Activated B cell treated with CpG ODN at 0.5 μM for 24 hours (primary cell): ENCODE results near the gene SYT9. TPM values are rescaled to one million over a fixed set of nuclear protein-coding genes. Genes with fewer than 3 reads are reported as not detected.
"Not testable (repeated sequence)": the region's sequence is repeated elsewhere in the genome, so short reads cannot be mapped to it uniquely, and the experiment has no call there.

Experiments used
- ATAC-seq: fragments of 200-7000 bp; cut with Tn5 transposase; one replicate; pipeline ENCODE4 v1.10.0; 2021; ENCODE audit warnings: low read depth, mild to moderate bottlenecking, moderate library complexity
- CTCF ChIA-PET: fragments of 350-600 bp; sonication (Branson Sonifier 250); formaldehyde crosslinking; loops from one replicate; lab custom pipeline; 2021; ENCODE audit warnings: antibody characterized with exemption; lab: Charles Lee
- POLR2A ChIA-PET: fragments of 350-600 bp; sonication (Branson Sonifier 250); formaldehyde crosslinking; loops from one replicate; lab custom pipeline; 2021; ENCODE audit warnings: antibody characterized with exemption; lab: Charles Lee
- DNase-seq: peaks from one replicate; pipeline ENCODE4 v3.0.0; 2022
- H3K27ac Mint-ChIP-seq: one replicate; pipeline ENCODE4 v1.8.0; 2020; ENCODE audit warnings: mixed read lengths
- H3K27me3 Mint-ChIP-seq: one replicate; pipeline ENCODE4 v1.8.0; 2021; ENCODE audit warnings: mixed read lengths
- H3K36me3 Mint-ChIP-seq: one replicate; pipeline ENCODE4 v1.8.0; 2021; ENCODE audit warnings: low read depth, mixed read lengths
- H3K4me1 Mint-ChIP-seq: one replicate; pipeline ENCODE4 v1.8.0; 2021; ENCODE audit warnings: mixed read lengths
- H3K4me3 Mint-ChIP-seq: one replicate; pipeline ENCODE4 v1.8.0; 2020; ENCODE audit warnings: mild to moderate bottlenecking, mixed read lengths
- H3K9me3 Mint-ChIP-seq: one replicate; pipeline ENCODE4 v1.8.0; 2020; ENCODE audit warnings: mixed read lengths
- CTCF ChIP-seq: fragments of 200-600 bp; IDR thresholded peaks from one replicate; pipeline ENCODE4 v1.8.0; 2022; ENCODE audit warnings: antibody characterized with exemption, mild to moderate bottlenecking
- intact Hi-C: fragments of 100-400 bp; cut with micrococcal nuclease; formaldehyde crosslinking; loops from one replicate; pipeline ENCODE4 v1.15.1; 2024
- total RNA-seq: library from RNA; stranded (reverse); gene quantifications from 2 replicates; pipeline ENCODE4 v1.2.3, GENCODE V29; 2022

The SYT9 gene
- total RNA-seq, 1 donor from 2014 or later: not detected

GRCh38 chr11:7516475-7516874 is 264.8 kb downstream of the SYT9 start:
- H3K9me3 Mint-ChIP-seq: peaks cover 4% of the 10 kb centered on the region
- POLR2A ChIA-PET: interaction anchor here (1.0 to 1.1 kb wide), 3 partner anchors 13 to 74 kb away, joined by 3 read pairs; no protein-coding TSS in a partner anchor

GRCh38 chr11:7517743-7518142 is 266.0 kb downstream of the SYT9 start:
- DNase-seq, ATAC-seq, H3K27me3 Mint-ChIP-seq, H3K36me3 Mint-ChIP-seq, CTCF ChIA-PET, H3K4me3 Mint-ChIP-seq, H3K9me3 Mint-ChIP-seq: not testable (repeated sequence)
- Mint-ChIP-seq H3K27ac (peak overlapping the region; percentile 74), H3K4me1 (peaks cover 13% of the 10 kb centered on the region)
- POLR2A ChIA-PET: interaction anchor here (0.9 kb wide), 1 partner anchor 156 kb away, joined by 5 read pairs; the partner anchor contains the start of gene CYB5R2
- intact Hi-C loops: loop anchor here (10.0 kb wide), 3 partner anchors 593 to 1893 kb away; partner anchors contain the start of genes OR2D3, TRIM34 and ZNF215

More at GRCh38 chr11:7516475-7516874, 264.8 kb downstream of the SYT9 start:
- intact Hi-C loops: loop anchor here (10.0 kb wide), 3 partner anchors 592 to 1892 kb away; partner anchors contain the start of genes OR2D3, TRIM34 and ZNF215
- no peaks in the 10 kb centered on the region for H3K27me3 Mint-ChIP-seq
- no peak for DNase-seq
- no peak for ATAC-seq
- no peak for TF ChIP-seq CTCF
- CTCF ChIA-PET: no interaction called here
- H3K36me3 Mint-ChIP-seq: peaks cover 9% of the 10 kb centered on the region
- peak overlapping the region; percentile 92 for H3K4me3 Mint-ChIP-seq
- H3K4me1 Mint-ChIP-seq: peaks cover 25% of the 10 kb centered on the region
- H3K27ac Mint-ChIP-seq: peak overlapping the region; percentile 74

Other genes starting within 250 kb of the SYT9 start
- gene ZNF214, start 231.6 kb upstream of the SYT9 start, total RNA-seq: not detected in 2 replicates
- gene NLRP14, start 231.4 kb upstream of the SYT9 start, total RNA-seq: 0.11 and 0.12 TPM in 2 replicates
- not detected in 2 replicates for gene RBMXL2, start 162.9 kb upstream of the SYT9 start, total RNA-seq
- not detected in 2 replicates for gene OLFML1, start 233.6 kb downstream of the SYT9 start, total RNA-seq